H1 (cell line): Measurements from ENCODE around the gene HMGCS2. TPM values are rescaled to one million over a fixed set of nuclear protein-coding genes. Genes with fewer than 3 reads are reported as not detected.

ENCODE experiments used
- CTCF ChIA-PET: fragments of 300-600 bp; sonication (Branson Sonifier 250); formaldehyde crosslinking; loops from one replicate; lab custom pipeline; 2021; ENCODE audit not compliant: partially characterized antibody; lab: Charles Lee
- POLR2A ChIA-PET: fragments of 300-600 bp; sonication (Branson Sonifier 250); formaldehyde crosslinking; loops from one replicate; lab custom pipeline; 2021; ENCODE audit warnings: inconsistent platforms; ENCODE audit not compliant: partially characterized antibody; lab: Charles Lee
- DNase-seq, 2 experiments: peaks; one replicate each; pipeline versions ENCODE4 v3.0.0 to v3.0.0-alpha.2; 2010 to 2022; ENCODE audit warnings: low spot score in 2 of 2, low read depth in 1 of 2, mixed read lengths in 1 of 2
- FAIRE-seq: peaks from 2 replicates; lab custom pipeline; 2011; peaks lifted over from hg19 to GRCh38; lab: Jason Lieb, UNC
- H2AFZ ChIP-seq: 2 replicates; pipeline ENCODE4 v1.8.1; 2012; ENCODE audit warnings: low read length, inconsistent platforms
- H2AK5ac ChIP-seq: 2 replicates; pipeline ENCODE4 v1.6.1; 2013; ENCODE audit warnings: low read depth, low read length
- H2BK120ac ChIP-seq: replicated peaks from 2 replicates; pipeline ENCODE3; 2013; ENCODE audit warnings: low read depth, low read length, inconsistent platforms
- H2BK12ac ChIP-seq: 2 replicates; pipeline ENCODE4 v1.6.1; 2013; ENCODE audit warnings: low read depth, low read length
- H2BK15ac ChIP-seq: 2 replicates; pipeline ENCODE4 v1.6.1; 2013; ENCODE audit warnings: low read length
- H2BK20ac ChIP-seq: 2 replicates; pipeline ENCODE4 v1.6.1; 2013; ENCODE audit warnings: low read length
- H2BK5ac ChIP-seq: 2 replicates; pipeline ENCODE4 v1.6.1; 2013; ENCODE audit warnings: low read depth, low read length
- H3K14ac ChIP-seq: 2 replicates; pipeline ENCODE4 v1.6.1; 2013; ENCODE audit warnings: inconsistent platforms; ENCODE audit not compliant: insufficient read length
- H3K18ac ChIP-seq: 2 replicates; pipeline ENCODE4 v1.6.1; 2013; ENCODE audit warnings: low read length; ENCODE audit errors: extremely low read depth
- H3K23ac ChIP-seq: 2 replicates; pipeline ENCODE4 v1.6.1; 2013; ENCODE audit warnings: inconsistent platforms; ENCODE audit not compliant: insufficient read length
- H3K23me2 ChIP-seq: 2 replicates; pipeline ENCODE4 v1.6.1; 2013; ENCODE audit warnings: low read depth, low read length
- H3K27ac ChIP-seq: 2 replicates; pipeline ENCODE4 v1.6.1; 2011; ENCODE audit warnings: low read depth, low read length, inconsistent platforms
- H3K27me3 ChIP-seq, 4 experiments: replicated peaks in 1 of 4; 1 replicate in 1 of 4; 2 replicates in 3 of 4; pipeline versions ENCODE4 v1.6.1 to v1.8.1; 2011 to 2013; ENCODE audit warnings: low read length in 3 of 4, mild to moderate bottlenecking in 3 of 4, inconsistent platforms in 2 of 4, mixed read lengths in 2 of 4, moderate library complexity in 1 of 4; ENCODE audit not compliant: control insufficient read depth in 3 of 4, insufficient read depth in 3 of 4; ENCODE audit errors: extremely low read depth in 1 of 4
- H3K36me3 ChIP-seq, 4 experiments: 2 replicates each; pipeline versions ENCODE4 v1.6.1 to v1.8.1; 2011 to 2013; ENCODE audit warnings: mild to moderate bottlenecking in 4 of 4, low read length in 3 of 4, moderate library complexity in 2 of 4, control low read depth in 1 of 4, inconsistent platforms in 1 of 4; ENCODE audit not compliant: insufficient read depth in 4 of 4, control insufficient read depth in 2 of 4
- H3K4ac ChIP-seq: replicated peaks from 2 replicates; pipeline ENCODE3; 2013; ENCODE audit warnings: low read length, low read depth, mixed read lengths, inconsistent platforms; ENCODE audit not compliant: insufficient read length
- H3K4me1 ChIP-seq, 4 experiments: replicated peaks in 1 of 4; 1 replicate in 1 of 4; 2 replicates in 3 of 4; pipeline versions ENCODE4 v1.6.1 to v1.8.1; 2011 to 2013; ENCODE audit warnings: low read length in 3 of 4, inconsistent platforms in 2 of 4, mixed read lengths in 1 of 4; ENCODE audit not compliant: insufficient read depth in 4 of 4, control insufficient read depth in 3 of 4
- H3K4me2 ChIP-seq, 2 experiments: 2 replicates each; pipeline versions ENCODE4 v1.6.1 to v1.8.1; 2011 to 2013; ENCODE audit warnings: low read depth in 2 of 2, low read length in 2 of 2, control low read depth in 1 of 2, inconsistent platforms in 1 of 2, mild to moderate bottlenecking in 1 of 2; ENCODE audit not compliant: insufficient read depth in 1 of 2
- H3K4me3 ChIP-seq, 4 experiments: fragments of 200-600, 300-600 bp in 1 of 4; sonication (generic), shearing (Covaris generic), sonication (Bioruptor Twin) in 1 of 4; 2 replicates each; pipeline versions ENCODE4 v1.5.1 to v1.8.1; 2011 to 2016; ENCODE audit warnings: low read length in 4 of 4, low read depth in 3 of 4, control low read depth in 2 of 4, inconsistent platforms in 2 of 4, mild to moderate bottlenecking in 2 of 4, mixed read lengths in 1 of 4, moderate library complexity in 1 of 4; ENCODE audit not compliant: insufficient read depth in 2 of 4; ENCODE audit errors: extremely low read depth in 1 of 4
- H3K56ac ChIP-seq: replicated peaks from 2 replicates; pipeline ENCODE3; 2013; ENCODE audit warnings: low read depth, mild to moderate bottlenecking, mixed read lengths, low read length, inconsistent platforms; ENCODE audit not compliant: insufficient read length
- H3K79me1 ChIP-seq: 2 replicates; pipeline ENCODE4 v1.6.1; 2013; ENCODE audit warnings: low read depth, low read length, control low read depth
- H3K79me2 ChIP-seq, 2 experiments: 2 replicates each; pipeline versions ENCODE4 v1.6.1 to v1.8.1; 2012 to 2013; ENCODE audit warnings: low read length in 2 of 2, mild to moderate bottlenecking in 2 of 2, inconsistent platforms in 1 of 2; ENCODE audit not compliant: insufficient read depth in 2 of 2, control insufficient read depth in 1 of 2
- H3K9ac ChIP-seq, 4 experiments: replicated peaks in 1 of 4; 1 replicate in 1 of 4; 2 replicates in 3 of 4; pipeline versions ENCODE4 v1.6.1 to v1.8.1; 2011 to 2013; ENCODE audit warnings: low read depth in 3 of 4, low read length in 3 of 4, control low read depth in 2 of 4, mild to moderate bottlenecking in 2 of 4, moderate library complexity in 2 of 4, inconsistent platforms in 1 of 4; ENCODE audit errors: extremely low read depth in 1 of 4
- H3K9me3 ChIP-seq, 2 experiments: 2 replicates each; pipeline versions ENCODE4 v1.6.1 to v1.8.1; 2012 to 2013; ENCODE audit warnings: mild to moderate bottlenecking in 2 of 2, moderate library complexity in 2 of 2, control low read depth in 1 of 2, inconsistent platforms in 1 of 2, low read depth in 1 of 2, low read length in 1 of 2, mixed read lengths in 1 of 2; ENCODE audit not compliant: insufficient read depth in 2 of 2
- H4K20me1 ChIP-seq, 2 experiments: replicated peaks in 1 of 2; 2 replicates each; pipeline versions ENCODE3 to v1.8.1; 2011 to 2013; ENCODE audit warnings: inconsistent platforms in 2 of 2, low read length in 2 of 2, mild to moderate bottlenecking in 1 of 2; ENCODE audit not compliant: insufficient read depth in 2 of 2, control insufficient read depth in 1 of 2
- H4K5ac ChIP-seq: 2 replicates; pipeline ENCODE4 v1.6.1; 2013; ENCODE audit warnings: low read length, low read depth, mixed read lengths, inconsistent platforms; ENCODE audit not compliant: insufficient read length
- H4K8ac ChIP-seq: 2 replicates; pipeline ENCODE4 v1.8.0; 2013; ENCODE audit warnings: mild to moderate bottlenecking, moderate library complexity, low read length, inconsistent platforms; ENCODE audit not compliant: insufficient read depth; ENCODE audit errors: extremely low read depth
- H4K91ac ChIP-seq: replicated peaks from 2 replicates; pipeline ENCODE3; 2013; ENCODE audit warnings: low read length, mixed read lengths, inconsistent platforms; ENCODE audit not compliant: insufficient read length
- BCL11A ChIP-seq, 2 experiments: IDR thresholded peaks; one replicate each; pipeline ENCODE4 v1.6.1; 2011; ENCODE audit warnings: low read depth in 2 of 2, low read length in 2 of 2, mild to moderate bottlenecking in 2 of 2
- BRCA1 ChIP-seq: IDR thresholded peaks from 2 replicates; pipeline ENCODE4 v1.6.1; 2012; ENCODE audit warnings: low read depth, low read length, improper control_type of control experiment
- CREB1 ChIP-seq: IDR thresholded peaks from 2 replicates; pipeline ENCODE4 v1.6.1; 2012; ENCODE audit warnings: inconsistent platforms
- HDAC2 ChIP-seq, 2 experiments: fragments of 300-600 bp in 1 of 2; sonication (generic) in 1 of 2; IDR thresholded peaks; 2 replicates each; pipeline ENCODE4 v1.6.1; 2011 to 2012; ENCODE audit warnings: low read depth in 2 of 2, low read length in 2 of 2, mild to moderate bottlenecking in 2 of 2, moderate library complexity in 2 of 2, borderline replicate concordance in 1 of 2, inconsistent platforms in 1 of 2
- KDM4A ChIP-seq: IDR thresholded peaks from one replicate; pipeline ENCODE4 v1.7.1; 2012; ENCODE audit warnings: low read depth, mild to moderate bottlenecking, moderate library complexity, low read length, inconsistent platforms; ENCODE audit not compliant: severe bottlenecking
- POLR2A ChIP-seq, 2 experiments: IDR thresholded peaks; 1 replicate in 1 of 2; 2 replicates in 1 of 2; pipeline ENCODE4 v1.6.1; 2011; ENCODE audit warnings: low read depth in 2 of 2, low read length in 2 of 2, mild to moderate bottlenecking in 2 of 2; ENCODE audit errors: control extremely low read depth in 1 of 2
- SIRT6 ChIP-seq: IDR thresholded peaks from one replicate; pipeline ENCODE4 v1.7.1; 2012; ENCODE audit warnings: low read length, inconsistent platforms
- SIX5 ChIP-seq: IDR thresholded peaks from 2 replicates; pipeline ENCODE4 v1.6.1; 2011; ENCODE audit warnings: mild to moderate bottlenecking, low read depth, low read length
- SP4 ChIP-seq: IDR thresholded peaks from 2 replicates; pipeline ENCODE4 v1.6.1; 2012; ENCODE audit warnings: low read length, inconsistent platforms
- YY1 ChIP-seq: IDR thresholded peaks from 2 replicates; pipeline ENCODE4 v1.6.1; 2011; ENCODE audit warnings: low read depth, mild to moderate bottlenecking, low read length
- WGBS, 2 experiments: shearing (Covaris generic) in 1 of 2; methylation state at CpG; one replicate each; pipeline versions ENCODE4 v1.1.6 to v1.1.7; 2013 to 2015; ENCODE audit warnings: low lambda C conversion rate in 2 of 2, mixed read lengths in 2 of 2, inconsistent platforms in 1 of 2, low coverage in 1 of 2, missing lambda C conversion rate in 1 of 2; ENCODE audit not compliant: insufficient replicate concordance in 2 of 2, insufficient coverage in 1 of 2, insufficient read length in 1 of 2; ENCODE audit errors: extremely low coverage in 1 of 2, missing lambda C conversion rate in 1 of 2; 5-methylcytosine and 5-hydroxymethylcytosine counted together
- polyA plus RNA-seq, 7 experiments: library from polyadenylated mRNA; depleted of rRNA in 3 of 7; stranded (reverse) in 5 of 7; unstranded in 2 of 7; fragments of >200 nt in 5 of 7; fragments of 200-250 nt in 2 of 7; gene quantifications; 1 replicate in 5 of 7; 2 replicates in 1 of 7; 4 replicates in 1 of 7; pipeline versions ENCODE4 v1.2.1 to v1.2.3, GENCODE V29; 2011 to 2013; ENCODE audit warnings: missing spikeins in 2 of 7, mixed read lengths in 2 of 7
- total RNA-seq: library from RNA; stranded (reverse); fragmentation: NEBNext Ultra II Directional; extraction: Animal tissue kit (Norgen Biotek cat#: 25700); gene quantifications from 2 replicates; pipeline ENCODE4 v1.2.1, GENCODE V29; 2021

Gene HMGCS2
- total and polyA plus RNA-seq, 2 of the 8 experiments (the other 6 are each of a cell fraction or from before 2014, with no cell fraction given) = not detected

GRCh38 chr1:119747451-119747850, 21.3 kb downstream of the HMGCS2 start:
- no peak for DNase-seq
- H2BK5ac ChIP-seq = no peak overlapping the region

More at GRCh38 chr1:119747451-119747850, 21.3 kb downstream of the HMGCS2 start:
- H3K4me1 ChIP-seq = peaks cover 0 to 8% (median 5%) of the 10 kb centered on the region in 4 experiments; a peak in 2 of 7 replicates
- no peak overlapping the region for H4K8ac ChIP-seq
- FAIRE-seq = no peak
- WGBS, 2 experiments = 100% methylated on average over 1 of the region's 3 CpGs; no CpG with 5 or more reads in 1 of the 2 experiments
- no peaks in the 10 kb centered on the region for H3K9me3 ChIP-seq
- H3K4me2 ChIP-seq = no peak overlapping the region
- H2BK15ac ChIP-seq = peak overlapping the region; percentile 61; the same call in 1 of the 2 replicates
- H2AK5ac ChIP-seq = no peak overlapping the region
- H2BK12ac ChIP-seq = no peak overlapping the region
- no peaks in the 10 kb centered on the region for H3K27me3 ChIP-seq
- no peak overlapping the region for H3K23ac ChIP-seq
- H3K14ac ChIP-seq = no peak overlapping the region
- no peak overlapping the region for H2AFZ ChIP-seq
- peaks cover 0 to 8% of the 10 kb centered on the region in 2 experiments for H4K20me1 ChIP-seq
- H3K18ac ChIP-seq = no peak overlapping the region
- H3K56ac ChIP-seq = no peak overlapping the region
- H3K79me1 ChIP-seq = no peaks in the 10 kb centered on the region
- H3K4me3 ChIP-seq = no peak overlapping the region
- H3K23me2 ChIP-seq = no peaks in the 10 kb centered on the region
- no peak overlapping the region for H3K27ac ChIP-seq
- CTCF ChIA-PET = interaction anchor here (0.8 to 10.1 kb wide), 13 partner anchors 9 to 221 kb away, joined by 3 to 132 read pairs (median 6); no protein-coding TSS in a partner anchor
- H4K5ac ChIP-seq = no peak overlapping the region
- no peak overlapping the region for H3K9ac ChIP-seq
- no peaks in the 10 kb centered on the region for H3K79me2 ChIP-seq
- no peak overlapping the region for H2BK120ac ChIP-seq
- POLR2A ChIA-PET = interaction anchor here (2.1 to 30.7 kb wide), 7 partner anchors 9 to 99 kb away, joined by 6 to 425 read pairs (median 7); partner anchors contain the start of genes HMGCS2, PHGDH and ZNF697
- H3K36me3 ChIP-seq = peaks cover 8 to 24% (median 10%) of the 10 kb centered on the region in 4 experiments; a peak in 6 of 8 replicates
- no peak for TF ChIP-seq SIRT6
- no peak for TF ChIP-seq KDM4A
- TF ChIP-seq SIX5 = no peak
- TF ChIP-seq POLR2A (IDR thresholded peaks at IDR 0.05; ENCODE audit: control extremely low read depth in 1 of 2, low read depth in 2 of 2, low read length in 2 of 2) = no peak
- no peak for TF ChIP-seq BRCA1
- TF ChIP-seq YY1 = no peak
- no peak for TF ChIP-seq HDAC2 (IDR thresholded peaks at IDR 0.05; ENCODE audit: borderline replicate concordance in 1 of 2, low read depth in 2 of 2, low read length in 2 of 2)
- no peak for TF ChIP-seq BCL11A (IDR thresholded peaks at IDR 0.05; ENCODE audit: low read depth in 2 of 2, low read length in 2 of 2)
- TF ChIP-seq CREB1 = no peak
- TF ChIP-seq SP4 = no peak
- no peak overlapping the region for H2BK20ac ChIP-seq
- no peak overlapping the region for H4K91ac ChIP-seq
- H3K4ac ChIP-seq = no peak overlapping the region
